Activated CD8-positive, alpha-beta memory T cell treated with anti-CD3 and anti-CD28 coated beads, Interleukin-2, amount 50 U/mL, for 1 hour (primary cell): ENCODE data around the gene SPEM2.
A peak's percentile ranks its signal among the peaks of the same experiment; 100 is the strongest.

Experiments used
- DNase-seq: peaks from one replicate; pipeline ENCODE4 v3.0.0-alpha.2; 2020; ENCODE audit errors: extremely low read depth

SPEM2 gene

DNA sequence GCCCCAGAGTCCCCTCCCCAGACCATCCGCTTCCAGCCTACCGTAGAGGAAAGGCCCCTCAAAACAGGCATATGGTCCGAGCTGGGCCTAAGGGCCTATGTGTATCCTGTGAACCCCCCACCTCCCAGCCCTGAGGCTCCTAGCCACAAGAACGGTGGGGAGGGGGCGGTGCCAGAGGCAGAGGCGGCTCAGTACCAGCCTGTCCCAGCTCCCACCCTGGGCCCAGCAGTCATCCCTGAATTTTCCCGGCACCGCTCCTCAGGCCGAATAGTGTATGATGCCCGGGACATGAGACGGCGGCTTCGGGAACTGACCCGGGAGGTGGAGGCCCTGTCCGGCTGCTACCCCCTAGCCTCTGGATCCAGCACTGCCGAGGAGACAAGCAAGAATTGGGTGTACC, 4.2 kb upstream of the SPEM2 start:
- DNase-seq: no peak

DNA sequence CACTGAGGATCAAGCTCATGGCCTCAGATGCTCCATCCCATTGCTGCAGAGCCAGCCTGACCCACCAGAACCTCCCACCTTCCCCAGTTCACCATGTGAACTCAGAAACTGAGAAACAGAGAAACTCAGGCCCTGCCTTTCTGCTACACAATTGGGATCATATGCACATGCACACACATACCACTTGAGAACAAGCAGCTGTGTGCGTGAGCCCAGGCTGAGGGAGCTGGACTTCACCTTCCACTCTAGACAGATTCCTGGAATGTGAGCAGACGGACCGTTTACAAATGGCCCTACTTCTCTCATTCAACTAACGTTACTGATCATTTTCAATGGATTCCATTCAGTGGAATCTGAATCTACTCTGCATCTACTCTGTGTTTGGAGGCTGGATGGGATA, 1.7 kb upstream of the SPEM2 start:
- no peak for DNase-seq

DNA sequence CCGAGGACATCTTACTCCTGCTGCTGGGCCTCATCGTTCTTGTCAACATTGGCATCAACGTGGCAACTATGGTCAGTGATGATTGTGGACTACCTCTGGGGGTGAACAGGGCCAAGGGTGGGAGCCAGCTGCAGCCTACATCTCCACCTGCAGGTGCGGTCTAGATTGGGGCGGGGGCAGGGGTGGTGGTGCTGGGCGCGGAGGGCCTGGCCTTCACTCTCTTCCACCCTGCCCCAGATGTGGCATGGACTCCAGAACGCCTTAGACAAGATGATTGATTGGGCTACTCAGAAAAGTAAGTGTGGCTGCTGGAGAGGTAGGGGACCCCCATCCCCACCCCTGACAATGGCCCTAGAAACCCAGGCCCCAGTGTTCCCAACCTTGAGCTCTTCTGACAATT, 340 bp downstream of the SPEM2 start:
- no peak for DNase-seq

DNA sequence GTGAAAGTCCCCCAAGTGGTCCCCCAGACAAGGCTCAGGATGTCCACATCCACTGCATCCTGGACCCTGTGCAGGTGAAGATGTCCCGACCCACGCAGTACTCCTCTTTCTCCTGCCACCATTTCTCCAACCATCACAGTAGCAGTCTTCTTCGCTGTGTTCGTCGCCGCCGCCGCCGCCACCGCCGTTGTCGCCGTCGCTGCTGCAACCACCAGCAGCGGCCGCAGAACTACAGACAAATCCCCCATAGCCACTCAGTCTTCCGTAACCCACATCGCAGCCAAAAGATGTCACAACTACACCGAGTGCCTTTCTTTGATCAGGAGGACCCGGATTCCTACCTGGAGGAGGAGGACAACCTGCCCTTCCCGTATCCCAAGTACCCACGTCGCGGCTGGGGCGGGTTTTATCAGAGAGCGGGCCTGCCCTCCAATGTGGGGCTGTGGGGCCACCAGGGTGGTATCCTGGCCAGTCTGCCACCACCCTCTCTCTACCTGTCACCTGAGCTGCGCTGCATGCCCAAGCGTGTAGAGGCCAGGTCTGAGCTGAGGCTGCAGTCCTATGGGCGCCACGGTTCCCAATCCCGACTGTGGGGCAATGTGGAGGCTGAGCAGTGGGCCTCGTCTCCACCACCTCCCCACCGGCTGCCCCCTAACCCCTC, 917 bp downstream of the SPEM2 start:
- no peak for DNase-seq

DNA sequence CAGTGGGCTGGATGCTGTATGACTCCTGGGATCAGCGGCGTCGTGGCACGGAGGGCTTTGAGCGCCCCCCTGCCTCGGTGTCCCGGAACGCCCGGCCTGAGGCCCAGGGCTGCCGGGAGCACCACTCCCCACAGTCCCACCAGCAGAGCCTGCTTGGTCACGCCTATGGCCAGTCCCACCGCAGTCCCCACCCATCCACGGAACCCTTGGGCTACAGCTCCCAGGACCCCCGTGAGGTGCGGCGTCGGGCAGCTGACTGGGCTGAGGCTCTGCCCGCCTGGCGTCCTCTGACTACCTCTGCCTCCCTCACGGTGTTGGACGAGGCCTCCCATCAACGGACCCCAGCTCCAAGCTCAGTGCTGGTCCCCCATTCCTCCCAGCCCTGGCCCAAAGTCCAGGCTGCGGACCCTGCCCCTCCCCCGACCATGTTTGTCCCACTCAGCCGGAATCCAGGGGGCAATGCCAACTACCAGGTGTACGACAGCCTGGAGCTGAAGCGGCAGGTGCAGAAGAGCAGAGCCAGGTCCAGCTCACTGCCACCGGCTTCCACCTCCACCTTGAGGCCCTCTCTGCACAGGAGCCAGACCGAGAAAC, 1.6 kb downstream of the SPEM2 start:
- DNase-seq: no peak

DNA sequence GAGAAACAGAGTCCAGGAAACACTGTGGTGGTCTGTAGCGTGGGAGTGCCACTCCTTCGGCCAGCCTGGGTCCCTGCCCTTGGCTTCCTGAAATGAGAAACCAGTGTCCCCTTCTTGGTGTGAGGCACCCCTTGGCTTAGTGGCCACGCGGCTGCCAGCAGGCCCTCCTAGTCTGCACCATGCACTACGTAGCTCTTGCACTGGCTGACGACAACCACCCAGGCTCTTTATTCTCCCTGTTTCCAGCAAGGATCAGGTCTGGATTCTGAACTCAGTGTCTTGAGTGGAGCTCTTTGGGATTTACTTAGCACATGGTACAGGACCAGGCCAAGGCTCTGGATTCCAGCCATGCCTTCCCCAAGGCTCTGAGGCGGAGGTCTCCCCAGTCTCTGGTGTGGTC, 2.1 kb downstream of the SPEM2 start:
- no peak for DNase-seq

DNA sequence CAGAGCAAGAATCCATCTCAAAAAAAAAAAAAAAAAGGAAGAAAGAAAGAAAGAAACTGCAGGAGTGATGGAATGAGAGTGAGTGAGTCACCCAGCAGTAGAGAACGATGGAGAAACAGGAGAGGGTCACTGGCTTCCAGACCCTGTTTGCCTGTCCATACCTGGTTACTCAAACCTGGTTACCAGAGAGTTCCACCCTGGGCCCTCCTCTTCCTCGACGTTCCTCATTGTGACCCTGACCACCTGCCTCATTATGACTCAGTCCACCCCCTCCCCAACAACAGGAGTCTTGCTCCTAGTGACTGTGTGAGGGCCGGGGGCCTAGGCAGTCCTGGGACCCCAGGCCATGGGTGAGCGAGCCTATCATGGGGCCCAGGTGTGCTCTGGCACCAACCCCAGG, 3.1 kb downstream of the SPEM2 start, which contains the start of gene SPEM3:
Gene SPEM3 (plus strand): TSS at position 301 of the 400 bp plus-strand sequence. CDS start 46 bp downstream, at position 347.
- DNase-seq: no peak

DNA sequence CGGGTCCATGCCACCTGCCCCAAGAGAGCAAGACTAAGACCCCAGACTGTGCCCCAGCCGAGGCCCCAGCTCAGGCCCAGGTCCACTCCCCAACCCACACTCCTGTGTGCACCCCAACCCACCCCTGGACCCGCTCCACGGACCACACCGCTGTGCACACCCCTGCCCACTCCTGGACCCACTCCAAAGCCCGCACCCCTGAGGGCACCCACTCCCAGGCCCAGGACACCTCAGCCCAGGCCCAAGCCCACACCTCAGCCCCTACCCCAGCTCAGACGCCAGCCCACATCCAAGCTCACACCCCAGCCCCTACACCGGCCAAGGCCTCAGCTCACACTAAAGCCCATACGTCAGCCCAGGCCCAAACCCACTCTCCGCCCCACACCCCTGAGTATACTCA, 4.3 kb downstream of the SPEM2 start:
- no peak for DNase-seq

DNA sequence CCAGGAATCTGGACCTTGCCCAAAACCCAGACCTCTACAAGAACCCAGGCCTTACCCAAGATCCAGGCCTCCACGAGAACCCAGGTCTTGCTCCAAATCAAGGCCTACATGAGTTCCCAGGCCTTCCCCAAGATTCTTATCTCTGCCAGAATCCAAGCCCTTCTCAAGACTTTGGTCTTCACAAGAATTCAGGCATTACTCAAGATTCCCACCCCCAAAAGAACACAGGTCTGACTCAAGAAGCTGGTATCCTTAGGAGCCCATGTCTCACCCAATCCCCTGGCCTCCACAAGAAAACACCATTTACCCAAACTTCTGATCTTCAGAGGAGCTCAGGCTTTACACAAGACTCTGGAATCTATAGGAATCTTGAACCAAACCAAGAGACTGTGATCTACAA, 5.8 kb downstream of the SPEM2 start:
- DNase-seq: no peak

DNA sequence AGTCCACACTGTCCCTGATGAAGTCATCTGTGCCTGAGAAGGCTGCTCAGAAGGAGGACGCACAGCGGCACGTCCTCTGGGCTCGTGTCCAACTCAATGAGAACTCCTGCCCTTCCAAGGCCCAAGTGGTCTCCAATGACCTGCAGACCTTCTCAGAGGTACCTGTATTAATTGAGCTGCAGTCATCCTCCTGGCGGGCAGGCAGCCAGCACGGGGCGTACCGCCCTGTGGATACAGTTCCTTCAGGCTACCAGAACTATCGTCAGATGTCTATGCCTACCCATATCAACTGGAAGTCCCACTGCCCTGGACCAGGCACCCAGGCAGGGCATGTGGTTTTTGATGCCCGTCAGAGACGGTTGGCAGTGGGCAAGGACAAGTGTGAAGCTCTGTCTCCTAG, 6.9 kb downstream of the SPEM2 start:
- DNase-seq: no peak

DNA sequence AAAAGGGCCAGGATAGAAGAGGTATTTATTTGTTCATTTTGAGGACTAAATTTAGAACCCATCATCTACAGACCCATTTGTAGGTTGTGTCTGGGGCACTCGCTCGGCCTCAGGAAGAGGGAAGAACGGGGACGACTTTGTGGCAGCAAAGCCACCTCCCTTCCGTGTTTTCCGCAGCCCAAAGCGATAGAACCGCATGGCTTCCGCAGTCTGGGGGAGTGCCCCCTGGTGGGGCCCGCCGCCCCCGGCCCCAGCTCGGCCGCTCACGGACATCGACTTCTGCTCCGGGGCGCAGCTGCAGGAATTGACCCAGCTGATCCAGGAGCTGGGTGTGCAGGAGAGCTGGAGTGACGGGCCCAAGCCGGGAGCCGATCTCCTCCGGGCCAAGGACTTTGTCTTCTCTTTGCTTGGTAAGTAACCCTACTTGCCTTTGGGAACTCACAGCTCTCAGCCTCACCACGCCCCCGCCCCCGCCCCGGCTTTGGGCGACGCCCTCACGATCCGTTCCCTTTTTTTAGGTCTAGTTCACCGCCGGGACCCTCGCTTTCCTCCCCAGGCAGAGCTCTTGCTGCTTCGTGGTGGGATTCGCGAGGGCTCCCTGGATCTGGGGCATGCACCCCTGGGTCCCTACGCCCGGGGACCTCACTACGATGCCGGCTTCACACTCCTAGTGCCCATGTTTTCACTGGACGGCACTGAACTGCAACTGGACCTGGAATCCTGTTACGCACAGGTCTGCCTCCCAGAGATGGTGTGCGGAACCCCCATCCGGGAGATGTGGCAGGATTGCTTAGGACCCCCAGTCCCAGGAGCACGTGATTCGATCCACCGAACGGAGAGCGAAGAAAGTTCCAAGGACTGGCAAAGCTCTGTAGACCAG, 10.5 kb downstream of the SPEM2 start:
- DNase-seq: no peak

DNA sequence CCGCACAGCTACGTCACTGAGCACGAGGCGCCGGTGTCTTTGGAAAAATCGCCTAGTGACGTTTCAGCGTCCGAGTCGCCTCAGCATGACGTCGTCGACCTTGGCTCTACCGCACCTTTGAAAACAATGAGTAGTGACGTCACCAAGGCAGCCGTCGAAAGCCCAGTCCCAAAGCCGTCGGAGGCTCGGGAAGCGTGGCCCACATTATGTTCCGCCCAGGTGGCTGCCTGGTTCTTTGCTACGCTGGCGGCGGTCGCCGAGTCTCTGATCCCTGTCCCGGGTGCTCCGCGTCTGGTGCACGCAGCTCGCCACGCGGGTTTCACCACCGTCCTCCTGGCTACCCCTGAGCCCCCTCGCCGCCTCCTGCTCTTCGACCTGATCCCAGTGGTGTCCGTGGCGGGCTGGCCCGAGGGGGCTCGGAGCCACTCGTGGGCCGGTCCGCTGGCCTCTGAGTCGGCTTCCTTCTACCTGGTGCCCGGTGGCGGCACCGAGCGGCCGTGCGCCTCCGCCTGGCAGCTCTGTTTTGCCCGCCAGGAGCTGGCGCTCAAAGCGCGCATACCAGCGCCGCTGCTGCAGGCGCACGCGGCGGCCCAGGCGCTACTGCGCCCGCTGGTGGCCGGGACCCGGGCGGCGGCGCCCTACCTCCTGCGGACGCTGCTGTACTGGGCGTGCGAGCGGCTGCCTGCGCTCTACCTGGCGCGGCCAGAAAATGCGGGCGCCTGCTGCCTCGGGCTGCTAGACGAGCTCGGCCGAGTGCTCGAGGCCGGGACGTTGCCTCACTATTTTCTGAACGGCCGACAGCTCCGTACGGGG, 11.3 kb downstream of the SPEM2 start:
- peak; percentile 58 for DNase-seq

DNA sequence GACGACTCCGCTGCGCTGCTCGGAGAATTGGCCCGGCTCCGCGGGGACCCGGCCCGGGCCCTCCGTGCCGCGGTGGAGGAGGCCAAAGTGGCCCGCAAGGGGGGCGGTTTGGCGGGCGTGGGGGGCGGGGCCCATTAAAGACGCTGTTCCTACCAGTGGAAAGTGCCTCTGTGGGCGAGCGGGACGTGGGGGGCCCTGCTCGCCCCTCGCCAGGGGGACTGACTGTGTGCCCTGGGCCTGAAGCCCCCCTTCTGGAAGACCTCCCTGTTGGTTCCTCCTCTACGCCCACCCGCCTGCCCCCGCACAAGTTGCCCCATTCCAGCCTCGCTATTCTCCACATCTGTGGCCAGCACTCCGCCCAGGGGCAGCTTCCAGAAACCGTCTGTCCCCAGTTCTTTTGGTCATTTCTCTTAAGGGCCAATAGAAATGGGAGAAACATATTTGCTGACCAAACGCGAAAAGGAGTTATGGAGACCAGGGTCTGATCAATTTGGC, 12.0 kb downstream of the SPEM2 start:
- DNase-seq: no peak

DNA sequence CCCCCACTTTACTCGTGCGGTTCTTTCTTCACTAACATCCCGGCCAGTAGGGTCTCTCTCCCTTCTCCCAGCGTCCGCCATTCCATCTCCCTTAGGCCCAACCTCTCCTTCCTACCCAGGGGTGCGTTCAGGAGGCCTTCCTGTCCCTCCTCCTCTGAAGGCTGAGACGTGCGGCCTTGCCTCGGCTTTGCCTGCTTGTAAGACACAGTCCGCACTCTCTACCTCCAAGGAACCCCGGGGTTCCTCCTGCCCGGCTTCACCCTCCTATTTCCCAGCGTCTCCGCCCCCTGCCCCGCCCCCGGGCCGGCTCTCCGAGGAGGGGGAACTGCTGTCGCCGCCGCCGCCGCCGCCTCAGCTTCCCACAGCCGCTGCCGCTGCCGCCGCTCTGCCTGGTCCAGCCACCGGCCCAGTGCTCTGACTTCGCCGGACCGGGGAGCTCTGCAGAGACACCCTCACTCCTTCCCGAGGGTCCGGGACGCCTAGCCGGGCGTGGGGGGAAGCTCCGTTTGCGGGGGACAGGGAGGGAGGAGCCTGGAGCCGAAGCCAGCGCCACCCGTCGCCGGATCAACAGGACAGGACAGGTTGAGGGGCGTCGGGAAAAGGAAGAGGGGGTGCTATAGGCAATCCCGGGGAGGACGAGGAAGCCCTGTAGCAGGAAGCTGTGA, 12.7 kb downstream of the SPEM2 start:
- no peak for DNase-seq

DNA sequence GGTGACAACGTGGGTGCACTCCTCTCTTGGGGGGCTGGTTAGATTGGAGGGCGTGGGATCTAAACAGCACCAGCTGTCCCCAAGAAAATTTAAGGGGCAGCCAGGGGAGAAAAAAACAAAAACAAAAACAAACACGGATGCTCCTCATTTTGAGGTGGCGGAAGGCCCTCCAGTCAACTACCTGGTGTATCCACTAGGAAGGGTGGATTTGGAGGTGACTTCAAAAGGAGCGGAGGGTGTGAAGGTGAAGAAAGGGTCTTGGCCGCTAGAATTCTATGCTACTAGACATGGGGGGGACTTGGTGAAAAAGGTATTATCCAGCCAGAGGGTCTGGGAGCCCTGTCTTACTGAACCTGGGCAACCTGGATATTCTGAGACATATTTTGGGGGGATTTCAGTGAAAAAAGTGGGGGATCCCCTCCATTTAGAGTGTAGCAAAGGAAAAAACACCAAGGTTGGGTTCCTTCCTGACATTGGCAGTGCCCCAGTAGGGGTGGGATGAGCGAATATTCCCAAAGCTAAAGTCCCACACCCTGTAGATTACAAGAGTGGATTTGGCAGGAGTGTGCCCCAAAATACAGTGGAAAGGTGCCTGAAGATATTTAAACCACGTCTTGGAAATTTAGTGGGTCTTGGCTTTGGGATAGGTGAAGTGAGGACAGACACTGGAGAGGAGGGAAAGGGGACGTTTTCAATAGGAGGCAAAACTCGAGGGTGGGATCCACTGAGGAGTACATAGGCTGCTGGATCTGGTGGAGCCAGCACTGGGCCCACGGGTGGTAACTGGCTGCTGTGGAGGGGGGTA, 13.4 kb downstream of the SPEM2 start:
- no peak for DNase-seq

DNA sequence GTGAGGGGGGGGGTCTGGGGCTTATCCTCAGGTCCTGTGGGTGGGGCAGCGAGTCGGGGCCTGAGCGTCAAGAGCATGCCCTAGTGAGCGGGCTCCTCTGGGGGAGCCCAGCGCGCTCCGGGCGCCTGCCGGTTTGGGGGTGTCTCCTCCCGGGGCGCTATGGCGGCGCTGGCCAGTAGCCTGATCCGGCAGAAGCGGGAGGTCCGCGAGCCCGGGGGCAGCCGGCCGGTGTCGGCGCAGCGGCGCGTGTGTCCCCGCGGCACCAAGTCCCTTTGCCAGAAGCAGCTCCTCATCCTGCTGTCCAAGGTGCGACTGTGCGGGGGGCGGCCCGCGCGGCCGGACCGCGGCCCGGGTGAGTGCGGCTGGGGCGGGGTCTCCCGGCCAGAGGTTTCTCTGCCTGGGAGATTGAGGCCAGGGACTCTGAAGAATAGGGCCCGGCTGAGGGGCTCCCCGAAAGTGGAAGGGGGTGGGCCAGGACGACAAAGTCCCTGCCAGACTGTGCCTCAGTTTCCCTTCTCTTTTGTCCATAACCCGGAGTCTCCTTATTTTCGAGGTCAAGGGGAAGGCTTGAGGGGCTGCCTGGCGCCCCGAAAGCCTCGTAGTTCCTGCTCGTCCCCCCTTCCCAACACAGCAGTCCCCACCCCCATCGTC, 14.2 kb downstream of the SPEM2 start, which contains the start of gene FGF11:
Gene FGF11 (plus strand): TSS at position 51 of the 651 bp plus-strand sequence. CDS start 109 bp downstream, at position 160.
- DNase-seq: no peak

DNA sequence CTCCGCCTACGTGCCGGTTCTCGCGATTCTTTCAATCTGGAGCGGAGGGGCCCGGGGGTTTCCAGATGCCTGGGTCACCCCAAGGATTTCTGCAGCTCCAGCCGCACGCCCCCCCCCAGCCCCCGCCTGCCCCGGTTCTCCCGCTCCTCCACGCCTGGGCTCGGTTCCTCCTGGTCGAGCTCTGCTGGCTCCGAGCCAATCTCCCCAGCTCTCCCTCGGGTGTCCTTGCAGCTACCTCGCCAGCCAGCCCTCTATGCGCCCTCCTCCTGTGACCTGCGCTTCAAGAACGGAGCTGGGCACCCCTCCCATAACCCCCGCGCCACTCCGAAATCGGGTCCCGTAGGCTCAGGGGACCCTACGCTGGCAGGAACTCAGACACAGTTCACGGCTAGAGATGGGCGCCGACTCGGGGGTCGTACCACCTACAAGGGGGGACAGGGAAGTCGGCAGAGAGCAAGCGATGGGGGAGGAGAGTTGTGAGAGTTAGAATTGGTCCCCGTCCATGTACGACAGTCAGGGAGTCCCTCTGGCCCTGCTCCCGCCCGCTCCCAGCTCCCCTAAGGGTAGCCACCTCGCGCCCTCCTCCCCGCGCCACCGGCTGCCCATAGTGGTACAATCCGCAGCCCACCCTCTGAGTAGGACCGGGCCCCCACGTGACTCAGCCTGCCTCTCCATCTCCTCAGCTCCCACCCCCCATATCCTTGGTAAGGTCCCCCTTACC, 14.9 kb downstream of the SPEM2 start:
- no peak for DNase-seq

DNA sequence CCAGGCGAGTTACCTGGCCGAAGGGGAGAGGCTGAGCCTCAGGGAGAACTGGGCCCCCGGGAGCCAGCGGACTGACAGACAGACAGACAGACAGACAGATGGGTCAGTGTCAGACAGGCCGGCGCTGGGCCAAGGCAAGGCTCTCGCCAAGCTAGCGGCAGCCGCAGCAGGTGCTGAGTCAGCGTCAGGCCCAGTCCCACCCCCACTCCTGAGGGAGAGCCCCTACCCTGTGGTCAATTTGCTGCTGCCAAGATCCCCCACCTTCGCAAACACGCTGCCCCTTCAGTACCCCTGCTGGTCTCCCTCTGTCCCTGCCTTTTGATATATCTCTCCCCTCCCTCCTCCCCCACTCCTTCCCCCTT, 15.4 kb downstream of the SPEM2 start:
- DNase-seq: no peak

DNA sequence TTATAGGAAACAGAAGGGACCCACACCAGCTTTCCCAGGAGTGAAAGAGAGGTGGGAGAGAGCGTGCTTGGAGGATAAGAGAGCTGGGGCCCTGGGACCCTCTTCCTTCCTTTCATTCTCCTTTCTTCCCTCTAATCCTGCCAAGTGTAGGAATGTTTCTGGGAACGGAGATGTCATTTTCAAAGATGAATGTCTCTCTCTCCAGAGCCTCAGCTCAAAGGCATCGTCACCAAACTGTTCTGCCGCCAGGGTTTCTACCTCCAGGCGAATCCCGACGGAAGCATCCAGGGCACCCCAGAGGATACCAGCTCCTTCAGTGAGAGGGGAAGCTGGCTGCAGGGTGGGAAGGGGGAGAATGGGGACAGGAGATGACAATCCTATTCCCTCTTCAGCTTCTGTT, 15.8 kb downstream of the SPEM2 start:
- DNase-seq: no peak
